Measurements from ENCODE around the gene RPUSD4. TPM values are rescaled to one million over a fixed set of nuclear protein-coding genes. Genes with fewer than 3 reads are reported as not detected.

Gene RPUSD4
- total RNA-seq, 2 donors from 2014 or later, result 11.8 to 17.0 TPM

GRCh38 chr11:126216526-126217305 is 5.3 kb upstream of the RPUSD4 start:
- intact Hi-C loops (cut with DNase I), result no loop called here

GRCh38 chr11:126214841-126215240 is 3.4 kb upstream of the RPUSD4 start:
- DNase-seq (ENCODE audit: low spot score), result no peak
- intact Hi-C loops (cut with DNase I), result no loop called here

More at GRCh38 chr11:126216526-126217305, 5.3 kb upstream of the RPUSD4 start:
- DNase-seq (ENCODE audit: low spot score), result no peak

DNA sequence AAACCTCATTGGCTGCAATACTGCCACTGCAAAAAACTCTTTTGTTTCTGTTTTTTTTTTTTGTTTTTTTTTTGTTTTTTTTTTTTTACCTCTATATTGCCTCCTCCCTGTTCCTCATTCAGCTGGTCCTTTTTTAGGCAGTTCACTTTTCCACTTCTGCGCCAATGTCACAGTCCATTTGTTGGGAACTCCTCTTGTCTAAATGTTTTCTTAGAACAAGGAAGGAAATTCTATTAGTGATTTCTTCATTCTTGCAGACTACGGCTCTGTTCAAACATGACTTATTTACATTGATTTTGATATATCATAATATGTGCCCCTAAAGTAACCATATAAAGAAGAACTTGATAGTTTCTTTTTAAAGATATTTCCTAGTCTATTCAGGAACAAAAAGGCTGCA is 3.0 kb upstream of the RPUSD4 start:
- intact Hi-C loops (cut with DNase I), result no loop called here
- DNase-seq (ENCODE audit: low spot score), result no peak

- DNase-seq (ENCODE audit: low spot score), result no peak
- intact Hi-C loops (cut with DNase I), result no loop called here
Measured at GRCh38 chr11:126212089-126212660, 725 bp upstream of the RPUSD4 start.

DNA sequence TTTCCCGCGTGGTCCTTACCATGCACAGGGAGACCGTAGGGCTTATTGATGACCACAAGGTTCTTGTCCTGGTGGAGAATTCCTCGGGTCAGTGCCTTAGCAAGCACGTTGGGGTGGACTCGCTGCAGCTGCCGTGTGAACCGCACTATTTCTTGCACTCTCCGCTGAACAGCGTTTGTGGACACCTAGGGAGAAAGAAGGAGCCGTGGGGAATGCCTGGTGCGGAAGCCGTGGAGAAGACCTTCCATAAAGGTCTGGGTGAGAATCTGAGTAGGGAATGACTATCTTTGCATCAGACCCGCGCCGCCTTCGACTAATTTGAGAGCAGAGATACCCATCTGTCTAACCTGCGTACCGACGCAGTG is 597 bp downstream of the RPUSD4 start:
- DNase-seq (ENCODE audit: low spot score), result no peak
- intact Hi-C loops (cut with DNase I), result no loop called here

- intact Hi-C loops (cut with DNase I), result no loop called here
- no peak for DNase-seq (ENCODE audit: low spot score)
Measured at GRCh38 chr11:126207896-126208295, 3.6 kb downstream of the RPUSD4 start.

GRCh38 chr11:126205359-126205758 is 6.1 kb downstream of the RPUSD4 start:
- intact Hi-C loops (cut with DNase I), result no loop called here
- no peak for DNase-seq (ENCODE audit: low spot score)

DNA sequence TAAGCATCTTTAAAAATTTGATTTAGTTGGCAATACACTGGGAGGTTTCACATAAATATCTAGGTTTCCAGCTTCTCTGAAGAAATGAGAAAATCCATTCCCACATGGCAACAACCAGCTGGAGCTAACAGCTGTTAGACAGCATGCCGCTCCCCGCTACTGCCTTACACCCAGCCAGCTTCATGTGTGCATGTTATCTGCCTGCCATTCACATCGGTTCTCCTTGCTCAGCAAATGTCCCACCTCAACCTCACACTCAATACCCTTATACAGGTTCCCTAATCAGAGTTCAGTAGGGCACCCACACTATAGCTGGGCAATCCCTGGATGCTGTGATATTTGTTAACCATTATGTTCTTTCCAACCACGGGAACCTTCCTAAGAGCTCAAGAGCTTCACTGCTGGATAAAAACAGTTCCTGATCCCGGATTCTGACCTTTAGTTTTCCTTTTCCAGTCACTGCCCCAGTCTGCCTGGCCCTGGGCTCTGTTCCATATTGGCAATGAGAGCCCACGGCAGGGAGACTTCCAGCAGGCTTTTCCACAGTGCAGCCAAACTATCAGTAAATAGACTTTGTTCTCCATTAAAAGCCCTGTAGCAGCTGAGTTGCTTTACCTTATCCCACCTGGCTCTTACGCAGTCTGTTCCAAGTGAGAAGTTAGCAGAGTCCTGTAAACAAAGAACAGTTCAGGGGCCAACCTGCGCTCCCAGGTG is 8.6 kb downstream of the RPUSD4 start:
- intact Hi-C loops (cut with DNase I), result no loop called here
- no peak for DNase-seq (ENCODE audit: low spot score)

DNA sequence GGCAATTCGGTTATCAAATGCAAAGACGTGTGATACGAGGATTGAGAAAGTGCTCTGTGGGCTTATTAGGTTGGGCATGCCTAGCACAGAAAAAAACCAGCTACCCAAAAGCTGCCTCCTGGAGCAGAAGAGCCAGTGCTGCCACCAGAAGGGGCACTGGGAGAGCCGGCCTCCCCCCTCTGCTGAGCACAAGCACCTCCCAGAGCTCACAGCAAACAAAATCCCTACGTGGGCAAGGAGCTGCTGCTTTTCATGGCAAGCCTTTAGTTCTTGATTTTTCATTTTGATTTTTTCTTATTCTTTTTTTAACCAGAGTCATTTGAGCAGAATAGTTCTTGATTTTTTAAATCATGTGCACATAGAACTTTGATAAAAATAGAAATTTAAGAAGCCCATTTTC is 12.8 kb downstream of the RPUSD4 start:
- intact Hi-C loops (cut with DNase I), result no loop called here
- DNase-seq (ENCODE audit: low spot score), result no peak

DNA sequence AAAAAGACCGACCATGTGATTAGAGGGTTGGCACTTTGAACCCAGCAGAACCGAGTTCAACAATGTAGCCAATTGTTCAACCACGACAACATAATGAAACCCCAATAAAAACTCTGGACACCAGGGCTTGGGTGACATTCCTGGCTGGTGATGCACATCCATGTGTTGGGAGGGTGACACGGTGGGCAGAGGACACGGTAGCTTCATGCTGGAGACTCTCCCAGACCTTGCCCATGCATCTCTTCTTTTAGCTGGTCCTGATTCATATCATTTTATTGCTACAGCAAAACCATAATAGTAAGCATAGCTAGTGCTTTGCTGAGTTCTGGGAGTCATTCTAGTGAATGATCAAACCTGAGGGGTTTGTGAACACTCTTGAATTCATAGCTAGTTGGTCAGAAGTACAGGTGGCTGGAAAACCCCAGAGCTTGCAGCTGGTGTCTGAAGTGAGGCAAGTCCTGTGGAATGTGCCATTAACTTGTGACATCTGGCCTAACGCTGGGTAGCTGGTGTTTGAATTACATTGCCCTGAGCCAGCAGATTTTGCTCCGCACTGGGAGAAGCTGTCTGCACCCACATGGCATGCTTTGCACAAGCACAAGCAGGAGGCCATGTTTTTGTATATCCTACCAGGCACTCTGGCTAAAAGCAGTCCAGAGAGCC is 14.0 kb downstream of the RPUSD4 start:
- no peak for DNase-seq (ENCODE audit: low spot score)
- intact Hi-C loops (cut with DNase I), result no loop called here

DNA sequence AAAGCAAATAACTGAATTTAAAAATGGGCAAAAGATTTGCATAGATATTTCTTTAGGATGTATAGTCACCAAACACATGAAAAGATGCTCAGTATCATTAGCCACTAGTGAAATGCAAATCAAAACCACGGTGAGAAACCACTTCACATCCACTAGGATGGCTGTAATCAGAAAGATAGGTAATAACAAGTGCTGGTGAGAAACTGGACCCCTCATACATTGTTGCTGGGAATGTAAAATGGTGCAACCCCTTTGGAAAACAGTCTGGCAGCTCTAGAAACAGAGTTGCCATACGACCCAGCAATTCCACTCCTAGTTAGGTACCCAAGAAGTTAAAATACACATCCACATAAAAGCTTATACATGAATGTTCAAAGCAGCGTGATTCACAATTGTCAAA is 16.3 kb downstream of the RPUSD4 start:
- DNase-seq (ENCODE audit: low spot score), result no peak
- intact Hi-C loops (cut with DNase I), result no loop called here

DNA sequence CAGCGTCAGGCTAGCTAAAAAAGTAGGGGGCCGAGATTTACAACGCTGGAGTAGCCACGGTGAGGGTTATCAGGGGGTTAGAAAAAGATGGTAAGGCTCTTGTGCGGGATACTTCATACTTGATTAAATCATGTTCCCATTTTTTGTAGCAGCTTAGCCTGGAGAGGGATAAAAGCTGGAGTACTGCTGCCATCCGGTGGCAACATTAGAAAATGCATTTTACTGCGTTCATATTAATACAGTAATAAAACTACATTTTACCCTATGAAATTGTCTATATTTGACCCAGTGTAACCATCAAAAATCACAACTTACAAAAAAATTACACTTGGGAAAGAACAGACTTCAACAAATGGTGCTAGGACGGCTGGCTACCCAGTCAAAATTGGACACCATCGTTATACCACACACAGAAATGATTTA is 17.3 kb downstream of the RPUSD4 start:
- intact Hi-C loops (cut with DNase I), result no loop called here
- DNase-seq (ENCODE audit: low spot score), result no peak

- intact Hi-C loops (cut with DNase I), result loop anchor here (1.0 to 2.0 kb wide), 2 partner anchors 268 to 270 kb away; no protein-coding TSS in a partner anchor
- no peak for DNase-seq (ENCODE audit: low spot score)
Measured at GRCh38 chr11:126193038-126193478, 18.4 kb downstream of the RPUSD4 start.

- no peak for DNase-seq (ENCODE audit: low spot score)
- intact Hi-C loops (cut with DNase I), result loop anchor here in 1 of 2 donors (2.0 kb wide), 1 partner anchor 270 kb away; no protein-coding TSS in a partner anchor
Measured at GRCh38 chr11:126192361-126192760, 19.1 kb downstream of the RPUSD4 start.

DNA sequence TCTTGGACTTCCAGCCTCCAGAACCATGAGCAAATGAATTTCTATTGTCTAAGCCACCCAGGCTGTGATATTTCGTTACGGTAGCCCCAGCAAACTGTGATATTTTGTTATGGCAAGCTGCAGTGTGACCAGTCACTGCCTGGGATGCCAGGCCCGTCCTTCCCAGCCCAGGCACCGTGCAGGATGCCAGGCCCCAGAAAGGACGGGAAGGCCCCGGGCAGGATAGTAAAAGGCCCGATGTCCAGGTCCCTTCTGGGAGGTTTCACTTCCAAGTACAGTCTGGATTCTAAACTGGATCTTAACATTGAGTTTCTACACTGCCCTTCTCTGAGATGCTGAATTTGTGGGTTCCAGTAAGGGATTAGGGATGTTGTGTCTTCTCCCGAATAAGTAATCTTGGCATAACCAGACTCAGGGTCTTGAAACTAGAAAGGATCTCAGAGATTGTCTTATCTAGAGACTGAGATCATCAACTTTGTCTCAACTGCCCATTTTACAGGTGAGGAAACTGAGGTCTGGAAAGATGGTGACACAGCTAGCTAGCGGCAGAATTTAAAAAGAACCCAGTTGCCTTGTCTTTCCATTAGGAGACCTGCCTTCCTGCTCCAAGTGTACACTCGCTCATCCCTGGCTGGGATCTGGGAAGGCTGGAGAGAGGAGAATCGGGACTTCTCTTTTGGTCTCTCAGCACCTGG is 19.9 kb downstream of the RPUSD4 start:
- DNase-seq (ENCODE audit: low spot score), result no peak
- intact Hi-C loops (cut with DNase I), result loop anchor here in 1 of 2 donors (2.0 kb wide), 1 partner anchor 269 kb away; no protein-coding TSS in a partner anchor

DNA sequence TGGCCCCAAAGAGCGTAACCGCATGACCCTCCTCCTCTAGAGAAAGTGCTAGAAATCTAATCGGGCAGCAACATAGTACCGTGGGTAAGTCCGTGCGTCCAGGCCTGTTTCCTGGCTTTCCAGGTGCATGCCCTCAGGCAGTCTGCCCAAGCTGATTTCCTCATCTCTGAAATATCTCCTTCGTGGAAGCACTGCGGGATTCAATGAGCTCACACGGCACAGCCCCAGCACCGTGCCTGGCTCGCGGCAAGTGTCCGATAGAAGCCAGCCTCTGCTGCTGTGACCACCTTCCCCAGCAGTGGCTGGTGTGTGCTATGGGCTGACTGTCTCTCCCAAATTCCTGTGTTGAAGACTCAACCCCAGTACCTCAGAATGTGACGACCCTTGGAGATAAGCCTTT is 20.7 kb downstream of the RPUSD4 start:
- DNase-seq (ENCODE audit: low spot score), result no peak
- intact Hi-C loops (cut with DNase I), result no loop called here

- intact Hi-C loops (cut with DNase I), result no loop called here
- DNase-seq (ENCODE audit: low spot score), result no peak
Measured at GRCh38 chr11:126189109-126189929, 22.1 kb downstream of the RPUSD4 start.

DNA sequence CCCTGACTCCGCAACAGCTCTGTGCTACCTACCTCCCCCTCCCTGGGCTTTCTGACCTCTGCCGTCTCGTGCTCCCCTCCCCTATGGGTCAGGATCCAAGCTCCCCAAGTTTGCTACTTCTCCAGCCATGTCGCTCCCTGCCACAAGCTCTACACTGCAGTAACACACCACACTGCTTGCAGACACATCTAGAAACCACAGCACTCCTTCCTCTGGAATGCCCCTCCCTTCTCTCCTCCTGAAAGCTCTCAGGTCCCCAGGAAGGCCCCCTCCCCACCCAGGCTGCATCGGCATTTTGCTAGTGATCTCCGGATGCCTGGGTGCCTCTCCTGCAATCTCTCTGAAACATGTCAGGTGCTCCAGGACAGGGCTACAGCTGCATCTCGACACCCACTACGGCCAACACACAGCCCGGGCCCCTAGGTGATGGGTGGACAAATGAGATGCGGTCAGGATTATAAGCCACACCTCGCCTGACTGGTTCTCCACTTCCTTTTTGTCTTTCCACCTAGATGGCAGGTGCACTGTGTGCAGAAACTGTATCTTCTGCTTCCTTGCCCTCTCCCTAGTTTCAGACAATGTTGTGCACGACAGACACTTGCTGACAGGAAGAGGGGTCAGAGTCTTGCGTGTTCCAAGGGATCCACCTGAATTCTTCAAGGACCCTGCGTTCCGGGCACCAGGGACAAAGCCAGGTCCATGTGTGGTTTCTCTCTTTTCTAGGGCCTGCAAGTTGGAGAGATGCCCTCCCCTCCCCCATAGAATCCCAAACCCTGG is 22.9 kb downstream of the RPUSD4 start:
- intact Hi-C loops (cut with DNase I), result no loop called here
- DNase-seq (ENCODE audit: low spot score), result no peak

Measured in posterior vena cava (tissue), 2 donors.